Urinary bladder (tissue), 4 donors: Measurements from ENCODE around the gene MDH2. TPM values are rescaled to one million over a fixed set of nuclear protein-coding genes. Genes with fewer than 3 reads are reported as not detected.
"Not testable (repeated sequence)": the region's sequence is repeated elsewhere in the genome, so short reads cannot be mapped to it uniquely, and the experiment has no call there.

Source experiments
- DNase-seq: peaks from one replicate; pipeline ENCODE4 v3.0.0-alpha.2; 2015; ENCODE audit errors: extremely low spot score
- H3K27ac ChIP-seq: one replicate; pipeline ENCODE4 v1.5.1; 2013; ENCODE audit warnings: low read depth, mild to moderate bottlenecking, moderate library complexity
- H3K36me3 ChIP-seq: one replicate; pipeline ENCODE4 v1.6.1; 2013; ENCODE audit warnings: mild to moderate bottlenecking, moderate library complexity; ENCODE audit not compliant: insufficient read depth
- H3K4me1 ChIP-seq: one replicate; pipeline ENCODE4 v1.6.1; 2013; ENCODE audit warnings: mild to moderate bottlenecking, moderate library complexity; ENCODE audit not compliant: insufficient read depth
- H3K4me3 ChIP-seq: one replicate; pipeline ENCODE4 v1.5.1; 2013; ENCODE audit warnings: low read depth, low read length
- WGBS: extraction: QIAGEN DNeasy Blood & Tissue Kit; methylation state at CpG from one replicate; pipeline ENCODE4 v1.1.7; 2013; 5-methylcytosine and 5-hydroxymethylcytosine counted together
- polyA plus RNA-seq: library from polyadenylated mRNA; stranded (reverse); fragments of 200-250 nt; gene quantifications from one replicate; pipeline ENCODE4 v1.2.3, GENCODE V29; 2013
- total RNA-seq: library from RNA; depleted of rRNA; stranded (reverse); fragments of >200 nt; gene quantifications from one replicate; pipeline ENCODE4 v1.2.3, GENCODE V29; 2014
- donor health status: healthy with polysubstance abuse.
- donor health status: healthy.

Gene MDH2
- total and polyA plus RNA-seq, 2 donors: 29.6 to 145 TPM

GRCh38 chr7:76069238-76069638 is 21.3 kb downstream of the MDH2 start:
- Histone ChIP-seq H3K4me3 (no peak overlapping the region), H3K27ac (no peak overlapping the region), H3K36me3 (no peaks in the 10 kb centered on the region), H3K4me1 (no peaks in the 10 kb centered on the region)
- WGBS: 22% methylated on average over 8 of the region's 8 CpGs
- peak; percentile 67 for DNase-seq

- DNase-seq: no peak
- Histone ChIP-seq H3K4me1 (no peaks in the 10 kb centered on the region), H3K36me3 (no peaks in the 10 kb centered on the region), H3K4me3 (no peak overlapping the region), H3K27ac (no peak overlapping the region)
- 74% methylated on average over 47 of the region's 47 CpGs for WGBS
Measured at GRCh38 chr7:76071316-76072242, 23.7 kb downstream of the MDH2 start.

DNA sequence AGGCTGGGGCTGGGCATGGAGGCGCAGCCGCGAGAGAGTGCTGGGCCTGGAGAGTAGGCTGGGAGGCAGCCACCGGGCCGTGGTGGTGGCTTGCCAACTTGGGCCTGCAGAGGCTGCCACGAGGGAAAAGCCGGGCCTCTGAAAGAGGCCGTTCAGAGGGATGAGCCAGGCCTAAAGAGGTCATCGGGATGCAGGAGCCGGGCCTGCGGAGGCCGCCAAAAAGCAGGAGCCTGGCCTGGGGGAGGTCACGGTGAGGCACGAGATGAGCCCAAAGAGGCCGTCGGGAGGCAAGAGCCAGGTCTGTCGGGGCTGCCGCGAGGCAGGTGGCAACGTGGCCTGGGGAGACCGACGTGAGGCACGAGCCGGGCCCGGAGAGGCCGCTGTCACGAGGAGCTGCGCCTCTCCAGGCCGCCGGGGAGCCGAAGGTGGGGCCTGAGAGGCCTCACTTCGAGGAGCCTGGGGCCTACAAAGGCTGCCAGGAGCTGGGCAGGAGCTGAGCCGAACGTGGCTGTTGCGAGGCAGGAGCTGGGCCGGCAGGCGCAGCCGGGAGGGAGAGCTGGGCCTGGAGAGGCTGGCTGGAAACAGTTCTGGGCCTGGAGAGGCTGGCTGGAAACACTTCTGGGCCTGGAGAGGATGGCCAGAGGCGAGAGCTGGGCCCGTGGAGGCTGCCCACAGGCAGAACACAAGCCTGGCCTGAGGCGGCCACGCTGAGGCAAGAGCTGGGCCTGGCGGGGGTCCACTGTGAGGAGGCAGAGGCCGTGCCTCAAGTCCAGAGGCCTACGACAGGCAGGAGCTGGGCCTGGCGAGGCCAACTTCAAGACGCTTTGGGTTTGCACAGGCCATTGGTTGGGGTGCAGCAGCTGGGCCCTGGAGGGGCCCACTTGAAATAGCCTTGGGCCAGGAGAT is 24.6 kb downstream of the MDH2 start:
- no peak for DNase-seq

DNA sequence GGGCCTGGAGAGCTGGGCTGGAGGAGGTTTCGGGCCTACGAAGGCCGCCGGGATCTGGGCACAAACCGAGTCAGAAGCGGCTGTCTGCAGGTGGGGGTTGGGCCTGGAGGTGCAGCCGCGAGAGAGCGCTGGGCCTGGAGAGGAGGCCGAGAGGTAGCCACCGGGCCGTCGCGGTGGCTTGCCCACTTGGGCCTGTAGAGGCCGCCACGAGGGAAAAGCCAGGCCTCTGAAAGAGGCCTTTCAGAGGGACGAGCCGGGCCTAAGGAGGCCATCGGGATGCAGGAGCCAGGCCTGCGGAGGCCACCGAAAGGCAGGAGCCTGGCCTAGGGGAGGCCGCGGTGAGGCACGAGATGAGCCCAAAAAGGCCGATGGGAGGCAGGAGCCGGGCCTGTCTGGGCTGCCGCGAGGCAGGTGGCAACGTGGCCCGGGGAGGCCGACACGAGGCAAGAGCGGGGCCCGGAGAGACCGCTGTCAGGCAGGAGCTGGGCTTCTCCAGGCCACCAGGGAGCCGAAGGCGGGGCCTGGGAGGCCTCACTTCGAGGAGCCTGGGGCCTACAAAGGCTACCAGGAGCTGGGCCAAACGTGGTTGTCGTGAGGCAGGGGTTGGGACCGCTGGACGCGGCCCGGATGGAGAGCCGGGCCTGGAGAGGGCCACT is 25.6 kb downstream of the MDH2 start:
- H3K4me3 ChIP-seq: no peak overlapping the region
- H3K4me1 ChIP-seq: no peaks in the 10 kb centered on the region
- no peak overlapping the region for H3K27ac ChIP-seq
- no peak for DNase-seq
- 92% methylated on average over 45 of the region's 45 CpGs for WGBS
- no peaks in the 10 kb centered on the region for H3K36me3 ChIP-seq

More for the DNA sequence above, 24.6 kb downstream of the MDH2 start:
- Histone ChIP-seq H3K27ac (no peak overlapping the region), H3K4me3 (no peak overlapping the region), H3K4me1 (no peaks in the 10 kb centered on the region), H3K36me3 (no peaks in the 10 kb centered on the region)
- 97% methylated on average over 47 of the region's 47 CpGs for WGBS

DNA sequence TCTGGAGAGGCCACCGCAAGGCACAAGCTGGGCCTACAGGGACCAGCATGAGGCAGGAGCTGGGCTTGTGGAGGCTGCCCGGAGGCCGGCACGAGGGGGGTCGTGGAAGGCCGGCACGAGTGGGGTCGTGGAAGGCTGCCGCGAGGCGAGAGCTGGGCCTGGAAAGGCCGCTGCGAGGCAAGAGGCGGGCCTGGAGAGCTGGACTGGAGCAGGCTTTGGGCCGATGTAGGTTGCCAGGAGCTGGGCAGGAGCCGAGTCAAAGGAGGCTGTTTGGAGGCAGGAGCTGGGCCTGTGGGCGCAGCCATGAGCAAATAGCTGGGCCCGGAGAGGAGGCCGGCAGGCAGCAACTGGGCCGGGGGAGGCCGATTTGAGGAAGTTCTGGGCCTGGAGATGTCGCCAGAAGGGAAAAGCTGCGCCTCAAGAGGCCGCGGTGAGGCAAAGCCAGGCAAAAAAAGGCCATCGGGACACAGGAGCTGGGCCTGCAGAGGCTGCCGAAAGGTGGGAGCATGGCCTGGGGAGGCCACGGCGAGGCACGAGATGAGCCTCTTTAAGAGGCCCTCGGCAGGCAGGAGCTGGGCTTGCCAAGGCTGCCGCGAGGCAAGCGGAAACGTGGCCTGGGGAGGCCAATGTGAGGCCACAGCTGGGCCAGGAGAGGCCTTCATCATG is 26.5 kb downstream of the MDH2 start:
- no peak overlapping the region for H3K4me3 ChIP-seq
- no peaks in the 10 kb centered on the region for H3K36me3 ChIP-seq
- H3K27ac ChIP-seq: no peak overlapping the region
- DNase-seq: no peak
- no peaks in the 10 kb centered on the region for H3K4me1 ChIP-seq
- 98% methylated on average over 35 of the region's 35 CpGs for WGBS

DNA sequence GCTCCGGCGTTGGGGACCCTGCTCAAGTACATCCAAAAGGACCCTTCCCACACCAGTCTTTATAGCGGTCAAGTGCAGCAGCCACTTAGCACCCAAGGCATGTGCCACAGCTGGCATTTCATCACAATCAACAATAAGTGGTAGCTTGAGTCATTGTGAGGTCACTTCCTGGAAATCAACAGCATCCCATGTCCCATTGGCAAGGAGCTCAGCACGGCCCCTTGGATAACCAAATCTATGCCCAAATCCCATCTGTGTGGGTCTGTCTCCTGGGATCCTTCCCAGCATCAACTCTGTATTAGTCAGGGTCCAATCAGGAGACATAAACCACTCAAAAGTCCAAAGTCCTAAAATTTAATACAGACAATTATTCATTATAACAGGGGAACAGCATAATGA is 27.1 kb downstream of the MDH2 start:
- Histone ChIP-seq H3K27ac (no peak overlapping the region), H3K36me3 (no peaks in the 10 kb centered on the region), H3K4me3 (no peak overlapping the region), H3K4me1 (no peaks in the 10 kb centered on the region)
- no peak for DNase-seq
- WGBS: 96% methylated on average over 4 of the region's 4 CpGs

DNA sequence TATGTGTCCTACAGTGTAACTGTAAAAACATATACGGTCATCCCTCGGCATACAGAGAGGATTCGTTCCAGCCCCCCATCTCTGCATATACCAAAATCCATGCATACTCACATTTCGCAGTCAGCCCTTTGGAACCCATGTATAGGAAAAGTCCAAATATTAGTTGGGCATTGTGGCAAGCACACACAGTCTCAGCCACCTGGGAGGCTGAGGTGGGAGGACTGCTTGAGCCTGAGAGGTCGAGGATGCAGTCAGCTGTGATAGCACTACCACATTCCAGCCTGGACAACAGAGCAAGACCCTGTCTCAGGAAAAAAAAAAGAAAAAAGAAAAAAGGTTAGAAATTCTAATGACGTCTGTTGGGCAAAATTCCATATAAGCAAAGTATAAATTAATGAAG is 29.1 kb downstream of the MDH2 start:
- no peak for DNase-seq
- Histone ChIP-seq H3K4me1 (no peaks in the 10 kb centered on the region), H3K36me3 (no peaks in the 10 kb centered on the region), H3K4me3 (no peak overlapping the region), H3K27ac (no peak overlapping the region)
- WGBS: 88% methylated on average over 6 of the region's 6 CpGs

DNA sequence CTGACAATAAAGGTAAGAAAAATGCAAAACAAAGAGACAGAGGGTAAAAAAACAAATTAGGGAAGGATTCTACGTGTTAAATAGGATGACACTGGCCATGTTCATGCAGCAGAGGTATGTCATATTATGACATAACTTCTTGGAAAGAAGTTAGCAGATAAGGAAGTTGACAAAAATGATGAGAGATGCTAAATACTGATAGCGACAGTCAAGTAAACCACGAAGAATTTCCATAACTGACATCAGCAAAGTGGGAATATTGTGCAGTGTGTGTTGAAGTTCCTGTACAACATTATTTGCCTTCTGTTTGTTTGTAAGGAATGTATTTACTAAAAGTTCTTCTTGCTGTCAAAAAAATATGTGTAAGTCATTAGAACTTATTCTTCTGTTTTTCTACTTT is 29.5 kb downstream of the MDH2 start:
- Histone ChIP-seq H3K4me1 (no peaks in the 10 kb centered on the region), H3K4me3 (no peak overlapping the region), H3K27ac (no peak overlapping the region), H3K36me3 (no peaks in the 10 kb centered on the region)
- no peak for DNase-seq
- WGBS: 50% methylated on average over 3 of the region's 3 CpGs

DNA sequence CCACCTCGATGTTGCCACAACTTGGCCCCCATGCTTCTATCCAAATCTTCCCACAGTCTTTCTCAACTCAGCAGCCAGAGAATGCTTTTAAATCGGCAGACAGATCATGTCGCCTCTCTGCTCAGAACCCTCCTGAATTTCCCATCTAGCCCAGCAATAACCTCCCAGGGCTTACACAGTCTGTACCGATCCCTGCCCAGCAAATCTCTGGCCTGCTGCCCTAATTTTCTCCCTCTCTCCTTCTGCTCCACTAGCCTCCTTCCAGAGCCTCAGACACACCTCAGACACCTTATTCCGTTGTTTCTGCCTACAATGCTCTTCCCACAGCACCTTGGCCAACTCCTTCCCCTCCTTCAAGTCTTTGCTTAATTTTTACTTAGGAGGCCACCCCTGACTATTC is 32.3 kb downstream of the MDH2 start:
- Histone ChIP-seq H3K4me1 (no peaks in the 10 kb centered on the region), H3K27ac (no peak overlapping the region), H3K4me3 (no peak overlapping the region), H3K36me3 (no peaks in the 10 kb centered on the region)
- DNase-seq: no peak
- 78% methylated on average over 5 of the region's 5 CpGs for WGBS

DNA sequence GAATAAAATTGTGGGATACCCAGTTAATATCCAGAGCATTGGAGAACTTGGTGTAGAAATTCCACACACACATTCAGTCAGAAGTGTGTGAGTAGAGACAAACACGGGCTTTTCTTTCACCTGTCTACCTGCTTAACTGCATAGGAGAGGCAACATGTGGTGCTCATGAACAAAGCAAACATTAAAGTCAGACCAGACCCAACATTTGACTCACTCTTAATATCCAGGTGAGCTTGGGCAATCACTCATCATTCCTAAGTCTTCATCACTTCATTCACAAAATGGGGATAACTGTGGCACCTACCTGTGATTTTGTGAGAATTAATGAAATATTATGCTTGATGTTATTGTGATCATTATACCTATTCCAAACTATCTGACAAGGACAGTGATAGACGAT is 36.2 kb downstream of the MDH2 start:
- 89% methylated on average over 2 of the region's 2 CpGs for WGBS
- DNase-seq, H3K27ac ChIP-seq, H3K4me3 ChIP-seq, H3K36me3 ChIP-seq, H3K4me1 ChIP-seq: not testable (repeated sequence)

- Histone ChIP-seq H3K27ac (no peak overlapping the region), H3K36me3 (no peaks in the 10 kb centered on the region), H3K4me3 (no peak overlapping the region), H3K4me1 (no peaks in the 10 kb centered on the region)
- 93% methylated on average over 4 of the region's 4 CpGs for WGBS
- no peak for DNase-seq
Measured at GRCh38 chr7:76086070-76086469, 38.2 kb downstream of the MDH2 start.

DNA sequence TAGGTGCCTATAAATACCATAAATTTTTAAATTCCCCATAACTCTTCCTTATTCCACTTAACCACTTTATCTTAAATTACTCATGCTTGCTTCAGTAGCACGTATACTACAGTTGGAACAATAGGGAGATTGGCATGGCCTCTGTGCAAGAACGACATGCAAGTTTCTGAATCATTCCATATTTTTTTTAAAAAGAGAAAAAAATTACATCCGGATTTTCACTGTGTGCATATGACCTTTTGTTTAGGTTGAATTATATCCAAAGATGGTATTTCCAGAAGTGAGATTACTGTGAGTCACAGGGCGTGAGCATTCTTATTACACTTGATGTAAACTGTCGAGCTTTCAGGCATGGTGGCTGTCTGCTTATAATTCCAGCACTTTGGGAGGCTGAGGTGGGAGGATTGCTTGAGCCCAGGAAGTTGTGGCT is 39.5 kb downstream of the MDH2 start:
- H3K4me3 ChIP-seq, H3K36me3 ChIP-seq, H3K27ac ChIP-seq, DNase-seq, H3K4me1 ChIP-seq: not testable (repeated sequence)
- 22% methylated on average over 5 of the region's 5 CpGs for WGBS

DNA sequence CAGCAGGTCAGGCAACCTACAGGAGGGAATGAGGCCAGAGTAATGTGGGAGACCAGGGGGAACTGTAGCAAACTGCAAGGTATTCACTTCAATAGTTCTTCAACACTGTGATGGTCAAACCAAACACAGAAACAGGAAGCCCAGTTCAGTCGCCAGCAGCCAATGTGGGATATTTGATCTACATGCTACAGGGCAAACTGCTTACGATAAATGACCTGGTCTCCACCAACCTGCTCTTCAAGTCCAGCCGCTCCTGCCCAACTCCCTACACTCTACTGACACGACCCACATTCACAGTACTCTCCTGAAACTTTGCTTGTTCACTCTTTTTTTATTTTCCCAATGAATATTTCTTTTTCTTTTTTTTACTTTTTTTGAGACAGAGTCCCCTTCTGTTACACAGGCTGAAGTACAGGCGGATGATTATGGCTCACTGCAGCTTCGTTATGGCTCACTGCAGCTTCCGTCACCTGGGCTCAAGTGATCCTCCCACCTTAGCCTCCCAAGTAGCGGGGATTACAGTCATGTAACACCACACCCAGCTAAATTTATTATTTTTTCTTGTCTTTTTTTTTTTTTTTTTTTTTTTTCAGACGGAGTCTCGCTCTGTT is 42.1 kb downstream of the MDH2 start:
- no peaks in the 10 kb centered on the region for H3K36me3 ChIP-seq
- H3K27ac ChIP-seq: no peak overlapping the region
- no peak for DNase-seq
- no peaks in the 10 kb centered on the region for H3K4me1 ChIP-seq
- WGBS: 70% methylated on average over 10 of the region's 10 CpGs
- no peak overlapping the region for H3K4me3 ChIP-seq
